GM19397 (cell line): Measurements from ENCODE around the gene KRTAP5-5.
"Not testable (repeated sequence)": the region's sequence is repeated elsewhere in the genome, so short reads cannot be mapped to it uniquely, and the experiment has no call there.

Source experiments
- ATAC-seq: cut with Tn5 transposase; IDR thresholded peaks from one replicate; pipeline ENCODE4 v1.9.1; 2021; ENCODE audit warnings: mild to moderate bottlenecking, moderate library complexity; ENCODE audit not compliant: unreplicated experiment

Gene KRTAP5-5

GRCh38 chr11:1607156-1607845, 22.3 kb upstream of the KRTAP5-5 start:
- not testable (repeated sequence) for ATAC-seq

GRCh38 chr11:1607901-1608300, 21.7 kb upstream of the KRTAP5-5 start:
- not testable (repeated sequence) for ATAC-seq

GRCh38 chr11:1608363-1608762, 21.2 kb upstream of the KRTAP5-5 start, which contains the start of gene KRTAP5-3:
Gene KRTAP5-3, minus strand, starts transcription at chr11:1608463. Its CDS starts 78 bp downstream, at chr11:1608385.
- ATAC-seq: no peak

DNA sequence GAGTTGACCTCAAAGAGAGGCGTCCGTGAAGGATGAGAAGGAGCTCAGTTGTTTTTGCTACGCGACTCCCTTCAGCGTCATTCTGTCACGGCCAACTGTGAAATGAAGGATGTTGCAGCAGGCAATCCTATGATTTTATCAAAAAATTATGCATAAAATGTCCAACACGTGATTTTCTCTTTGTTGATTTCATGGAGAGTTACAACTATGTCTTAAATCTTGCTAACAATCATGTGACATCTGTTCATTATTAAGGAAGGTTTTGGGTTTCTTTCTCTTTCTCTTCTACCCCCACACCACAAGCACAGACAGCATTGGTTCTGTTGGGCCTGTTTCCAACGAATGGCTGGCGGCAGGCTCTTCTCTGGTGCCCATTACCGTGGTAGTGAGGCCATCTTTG, 11.3 kb upstream of the KRTAP5-5 start:
- no peak for ATAC-seq

DNA sequence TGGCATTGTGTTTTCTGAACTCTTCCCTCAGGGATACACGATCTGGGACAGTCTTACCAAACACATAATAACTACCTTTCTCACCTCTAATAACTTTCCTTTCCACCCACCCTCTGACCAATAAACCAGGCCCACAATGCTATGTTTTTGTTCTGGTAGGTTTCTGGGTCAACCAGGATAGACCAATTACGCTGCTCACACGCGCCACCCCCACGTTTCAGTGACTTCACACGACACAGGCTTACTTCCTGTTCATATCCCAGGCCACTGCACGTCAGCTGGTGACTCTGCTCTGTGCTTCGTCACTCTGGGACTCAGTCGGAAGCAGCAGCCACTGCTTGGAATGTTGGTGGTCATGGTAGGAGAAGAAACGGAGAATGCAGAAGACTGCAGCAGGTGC, 10.1 kb upstream of the KRTAP5-5 start:
- ATAC-seq: no peak

- ATAC-seq: no peak
Measured at GRCh38 chr11:1622086-1622485, 7.5 kb upstream of the KRTAP5-5 start, which contains the start of gene KRTAP5-4. Gene KRTAP5-4, minus strand, starts transcription at chr11:1622138. Its CDS starts 45 bp downstream, at chr11:1622093.

DNA sequence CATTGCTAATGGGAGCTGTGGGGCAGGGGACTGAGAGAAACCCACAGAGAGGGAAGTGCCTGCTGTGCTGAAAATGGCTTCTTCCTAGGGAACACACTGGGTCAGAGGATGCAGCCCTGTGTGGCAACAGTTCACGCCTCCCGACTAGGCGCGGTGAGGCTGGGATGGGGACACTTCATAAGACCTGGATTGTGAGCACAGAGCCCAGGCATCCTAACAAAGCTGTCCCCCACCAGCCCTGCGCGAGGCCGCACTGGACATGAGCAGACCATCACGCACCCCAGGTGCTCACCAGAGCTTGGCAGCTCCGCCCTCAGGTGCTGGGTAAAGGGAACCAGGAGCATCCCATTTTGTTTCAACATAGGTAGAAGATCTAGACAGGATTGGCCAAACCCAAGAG, 5.9 kb upstream of the KRTAP5-5 start:
- ATAC-seq: no peak

DNA sequence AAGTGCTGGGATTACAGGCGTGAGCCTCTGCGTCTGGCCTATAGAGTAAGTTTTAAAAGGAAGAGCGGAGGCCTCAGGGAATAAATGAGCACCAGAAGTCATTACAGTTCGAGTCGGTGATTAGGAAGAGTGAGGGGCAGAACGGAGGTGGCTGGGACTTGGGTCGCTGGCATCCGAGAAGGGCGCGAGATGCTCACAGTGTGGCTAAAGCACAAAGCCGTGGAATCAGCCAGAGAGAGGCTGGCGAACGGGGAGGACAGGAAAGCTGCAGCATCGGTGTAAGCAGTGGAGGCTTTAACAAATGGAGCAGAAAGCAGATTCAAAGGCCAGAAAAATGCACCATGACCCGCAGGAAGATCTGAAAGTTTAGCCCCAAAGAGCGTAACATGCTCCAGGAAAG, 5.0 kb upstream of the KRTAP5-5 start:
- ATAC-seq: no peak

DNA sequence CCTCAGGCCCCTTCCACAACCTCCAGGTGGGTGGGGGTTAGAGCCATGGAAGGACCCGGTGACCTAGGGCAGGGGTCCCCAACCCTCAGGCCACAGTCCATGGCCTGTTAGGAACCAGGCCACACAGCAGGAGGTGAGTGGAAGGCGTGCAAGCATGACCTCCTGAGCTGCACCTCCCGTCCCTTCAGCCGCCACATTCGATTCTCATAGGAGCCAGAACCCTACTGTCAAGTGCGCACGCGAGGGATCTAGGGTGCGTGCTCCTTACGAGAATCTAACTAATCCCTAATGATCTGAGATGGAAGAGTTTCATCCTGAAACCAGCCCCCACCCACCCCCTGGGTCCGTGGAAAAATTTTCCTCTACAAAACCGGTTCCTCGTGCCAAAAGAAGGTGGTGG, 4.0 kb upstream of the KRTAP5-5 start:
- ATAC-seq: no peak

GRCh38 chr11:1628506-1629325, 859 bp upstream of the KRTAP5-5 start:
- ATAC-seq: no peak

DNA sequence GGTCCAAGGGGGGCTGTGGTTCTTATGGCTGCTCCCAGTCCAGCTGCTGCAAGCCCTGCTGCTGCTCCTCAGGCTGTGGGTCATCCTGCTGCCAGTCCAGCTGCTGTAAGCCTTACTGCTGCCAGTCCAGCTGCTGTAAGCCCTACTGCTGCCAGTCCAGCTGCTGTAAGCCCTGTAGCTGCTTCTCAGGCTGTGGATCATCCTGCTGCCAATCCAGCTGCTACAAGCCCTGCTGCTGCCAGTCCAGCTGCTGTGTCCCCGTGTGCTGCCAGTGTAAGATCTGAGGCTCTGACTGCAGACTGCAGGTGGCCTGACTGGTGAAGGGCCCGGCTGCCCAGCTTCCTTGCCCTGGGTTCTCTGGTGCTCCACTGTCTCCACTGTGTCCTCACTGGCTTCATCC, 696 bp downstream of the KRTAP5-5 start:
- no peak for ATAC-seq

GRCh38 chr11:1631066-1631568, 1.5 kb downstream of the KRTAP5-5 start:
- no peak for ATAC-seq

GRCh38 chr11:1632053-1632714, 2.6 kb downstream of the KRTAP5-5 start:
- no peak for ATAC-seq

DNA sequence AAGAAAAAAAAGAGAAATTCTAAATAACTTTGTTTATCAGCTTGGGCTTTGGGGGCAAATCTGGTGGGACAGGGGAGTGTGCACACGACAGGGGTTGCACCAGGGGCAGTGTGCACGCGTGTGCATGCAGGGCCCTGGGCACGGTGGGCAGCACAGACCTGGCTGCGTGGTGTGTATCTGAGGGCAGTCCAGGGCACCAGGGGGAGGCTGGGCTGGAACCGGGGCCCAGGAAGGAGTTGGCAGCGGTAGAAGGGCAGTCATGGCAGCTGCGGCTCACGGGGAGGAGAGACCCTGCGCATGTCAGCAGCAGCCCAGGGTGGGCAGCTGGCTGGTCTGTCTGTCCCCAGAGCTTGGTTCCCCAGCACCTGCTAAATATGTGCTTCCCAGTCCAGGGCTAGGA, 4.3 kb downstream of the KRTAP5-5 start:
- no peak for ATAC-seq

GRCh38 chr11:1636291-1636950, 6.8 kb downstream of the KRTAP5-5 start:
- no peak for ATAC-seq

GRCh38 chr11:1637628-1638027, 8.1 kb downstream of the KRTAP5-5 start:
- no peak for ATAC-seq

DNA sequence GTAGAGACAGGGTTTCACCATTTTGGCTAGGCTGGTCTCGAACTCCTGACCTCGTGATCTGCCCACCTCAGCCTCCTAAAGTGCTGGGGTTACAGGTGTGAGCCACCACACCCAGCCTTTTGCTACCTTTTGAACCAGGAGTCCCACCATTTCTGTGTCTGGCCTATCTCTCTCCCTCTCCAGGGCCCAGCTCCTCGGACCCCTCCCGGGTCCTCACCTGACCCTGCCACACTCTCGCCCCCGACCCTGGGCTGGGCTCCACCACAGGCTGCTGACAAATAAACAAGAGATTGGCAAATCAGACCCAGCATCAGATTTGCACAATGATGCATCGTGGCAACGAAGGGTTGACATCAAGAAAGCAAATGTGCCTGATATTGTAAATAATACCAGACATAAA, 8.8 kb downstream of the KRTAP5-5 start:
- ATAC-seq: no peak

- ATAC-seq: no peak
Measured at GRCh38 chr11:1639102-1639620, 9.6 kb downstream of the KRTAP5-5 start.

- ATAC-seq: no peak
Measured at GRCh38 chr11:1639666-1640065, 10.1 kb downstream of the KRTAP5-5 start.

DNA sequence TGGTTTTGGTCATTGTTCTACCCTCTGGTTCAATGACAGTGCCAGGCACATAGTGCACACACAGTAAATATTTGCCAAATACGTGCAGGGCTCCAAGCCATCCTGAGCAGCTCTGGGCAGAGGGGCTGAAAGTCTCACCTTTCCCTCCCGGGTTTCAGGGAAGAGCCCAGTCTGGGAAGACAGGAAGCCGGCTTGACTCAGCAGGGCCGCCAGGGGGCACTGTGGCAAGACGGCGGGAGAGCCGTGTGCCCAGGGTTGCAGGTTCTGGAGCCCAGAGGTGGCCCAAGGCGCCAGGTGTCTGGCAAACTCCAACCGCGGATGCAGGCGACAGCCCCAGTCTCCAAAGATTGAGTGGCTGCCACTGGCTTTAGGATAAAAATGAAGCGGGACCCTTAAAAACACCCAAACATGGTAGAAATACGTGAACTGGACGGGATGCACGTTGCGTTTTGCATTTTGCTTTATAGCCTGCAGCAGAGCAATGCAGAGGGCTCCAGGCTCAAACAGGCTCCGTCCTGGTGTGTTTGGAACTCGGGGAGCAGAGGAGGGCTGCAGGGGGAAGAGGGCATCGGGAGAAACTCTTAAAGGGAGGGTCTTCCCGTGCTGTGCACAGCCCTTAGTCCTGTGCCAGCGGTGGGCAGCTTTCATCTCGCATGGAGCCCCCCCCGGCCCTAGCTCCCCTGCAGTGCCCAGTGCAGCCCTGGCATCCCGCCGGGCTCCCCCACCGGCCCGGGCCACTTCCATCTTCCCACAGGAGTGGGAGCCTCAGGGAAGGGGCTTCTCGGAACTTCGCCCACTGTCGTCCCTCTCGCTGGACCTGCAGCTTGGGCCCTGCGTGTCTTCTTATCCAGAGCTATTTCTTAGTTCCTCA, 10.7 kb downstream of the KRTAP5-5 start:
- ATAC-seq: no peak
